Testis (tissue), 2 donors: ENCODE measurements around the gene DMD.

Experiments
- POLR2A ChIP-seq: fragments of 450-650 bp; IDR thresholded peaks from one replicate; pipeline ENCODE4 v1.6.1; 2017; ENCODE audit warnings: antibody characterized with exemption, mild to moderate bottlenecking, moderate library complexity
- TF ChIP-seq, protein P1 (sequence below), 3 experiments: fragments of 450-650 bp in 2 of 3; fragments of 200-600 bp in 1 of 3; sonication (generic) in 1 of 3; IDR thresholded peaks; one replicate each; pipeline ENCODE4 v1.5.1; 2016 to 2019; ENCODE audit warnings: antibody characterized with exemption in 3 of 3, mild to moderate bottlenecking in 2 of 3, moderate library complexity in 1 of 3

DNA sequence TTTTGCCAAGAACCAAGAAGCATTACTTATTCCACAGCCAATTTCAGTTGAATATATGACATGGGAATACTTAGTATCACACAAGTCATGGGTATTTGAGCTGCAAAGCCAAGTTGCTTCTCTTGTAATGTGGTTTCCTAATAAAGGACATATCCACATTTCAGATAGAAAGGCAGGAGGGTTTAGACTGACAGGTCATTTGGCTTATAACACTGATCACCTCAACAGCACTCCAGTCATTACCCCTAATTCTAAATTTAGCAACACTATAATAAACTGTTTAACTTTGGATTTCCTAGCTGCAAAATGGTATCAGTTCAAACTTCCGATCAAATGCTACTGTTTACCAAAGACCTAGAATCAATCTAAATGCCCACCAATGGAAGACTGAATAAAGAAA, 2025.5 kb downstream of the DMD start:
- TF ChIP-seq, protein P1, sequence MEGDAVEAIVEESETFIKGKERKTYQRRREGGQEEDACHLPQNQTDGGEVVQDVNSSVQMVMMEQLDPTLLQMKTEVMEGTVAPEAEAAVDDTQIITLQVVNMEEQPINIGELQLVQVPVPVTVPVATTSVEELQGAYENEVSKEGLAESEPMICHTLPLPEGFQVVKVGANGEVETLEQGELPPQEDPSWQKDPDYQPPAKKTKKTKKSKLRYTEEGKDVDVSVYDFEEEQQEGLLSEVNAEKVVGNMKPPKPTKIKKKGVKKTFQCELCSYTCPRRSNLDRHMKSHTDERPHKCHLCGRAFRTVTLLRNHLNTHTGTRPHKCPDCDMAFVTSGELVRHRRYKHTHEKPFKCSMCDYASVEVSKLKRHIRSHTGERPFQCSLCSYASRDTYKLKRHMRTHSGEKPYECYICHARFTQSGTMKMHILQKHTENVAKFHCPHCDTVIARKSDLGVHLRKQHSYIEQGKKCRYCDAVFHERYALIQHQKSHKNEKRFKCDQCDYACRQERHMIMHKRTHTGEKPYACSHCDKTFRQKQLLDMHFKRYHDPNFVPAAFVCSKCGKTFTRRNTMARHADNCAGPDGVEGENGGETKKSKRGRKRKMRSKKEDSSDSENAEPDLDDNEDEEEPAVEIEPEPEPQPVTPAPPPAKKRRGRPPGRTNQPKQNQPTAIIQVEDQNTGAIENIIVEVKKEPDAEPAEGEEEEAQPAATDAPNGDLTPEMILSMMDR (IDR thresholded peaks at IDR 0.05) = no peak
- no peak for TF ChIP-seq POLR2A
